ENCODE results near the gene NARS2. TPM values are rescaled to one million over a fixed set of nuclear protein-coding genes. Genes with fewer than 3 reads are reported as not detected.

Gene NARS2
- total and polyA plus RNA-seq, 10 of the 15 experiments (the other 5 are each of a cell fraction or from before 2014, with no cell fraction given) = 22.2 to 45.3 (median 36.3) TPM

GRCh38 chr11:78542007-78542406 lies 32.7 kb downstream of the NARS2 start:
- H2AFZ ChIP-seq (ENCODE audit: control insufficient read depth, low read depth, low read length) = no peak overlapping the region
- H3K27me3 ChIP-seq (replicated peaks in 1 of 2; ENCODE audit: control insufficient read depth in 2 of 2, insufficient read depth in 2 of 2, low read length in 1 of 2) = no peaks in the 10 kb centered on the region
- no peak overlapping the region for H3K9ac ChIP-seq (ENCODE audit: control insufficient read depth, insufficient read depth, low read length)
- ChIA-PET CTCF (no interaction called here), POLR2A (interaction anchor here (1.7 kb wide), 1 partner anchor 9 kb away, joined by 8 read pairs; no protein-coding TSS in a partner anchor), RAD21 (ENCODE audit: unreplicated experiment) (no interaction called here), SMC1A (ENCODE audit: uncharacterized antibody, unreplicated experiment) (interaction anchor here (1.4 kb wide), 1 partner anchor 36 kb away, joined by 8 read pairs; no protein-coding TSS in a partner anchor)
- intact Hi-C loops (cut with micrococcal nuclease; ENCODE audit: unreplicated experiment) = no loop called here
- DNase-seq (ENCODE audit: low read depth, low spot score) = no peak
- in situ Hi-C loops (cut with MboI) = no loop called here
- peaks cover 12% of the 10 kb centered on the region for H3K4me1 ChIP-seq (ENCODE audit: control insufficient read depth, insufficient read depth, low read length)
- ATAC-seq = peak; percentile 34; the same call in 1 of the 3 replicates
- peak; percentile 78; the same call in 1 of the 2 replicates for TF ChIP-seq MEF2A (IDR thresholded peaks at IDR 0.05; ENCODE audit: insufficient read depth, low read depth, low read length)
- no peak for TF ChIP-seq MYC (IDR thresholded peaks at IDR 0.05; ENCODE audit: insufficient read depth, insufficient read length, insufficient replicate concordance, low read length, severe bottlenecking)
- no peak for TF ChIP-seq REST (IDR thresholded peaks at IDR 0.05; ENCODE audit: low read depth, low read length)
- TF ChIP-seq NFIC (IDR thresholded peaks at IDR 0.05; ENCODE audit: low read depth, low read length) = 0 out of 2 replicates have a peak, but pooled peaks have one; percentile 22
- TF ChIP-seq, protein P1, sequence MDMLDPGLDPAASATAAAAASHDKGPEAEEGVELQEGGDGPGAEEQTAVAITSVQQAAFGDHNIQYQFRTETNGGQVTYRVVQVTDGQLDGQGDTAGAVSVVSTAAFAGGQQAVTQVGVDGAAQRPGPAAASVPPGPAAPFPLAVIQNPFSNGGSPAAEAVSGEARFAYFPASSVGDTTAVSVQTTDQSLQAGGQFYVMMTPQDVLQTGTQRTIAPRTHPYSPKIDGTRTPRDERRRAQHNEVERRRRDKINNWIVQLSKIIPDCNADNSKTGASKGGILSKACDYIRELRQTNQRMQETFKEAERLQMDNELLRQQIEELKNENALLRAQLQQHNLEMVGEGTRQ (IDR thresholded peaks at IDR 0.05; ENCODE audit: borderline replicate concordance, low read depth, low read length) = no peak
- 53% methylated on average over 2 of the region's 2 CpGs for WGBS (ENCODE audit: insufficient coverage, insufficient replicate concordance, low lambda C conversion rate, missing lambda C conversion rate)
- no TSS peak for BruUV-seq (replicated peaks)
- H4K20me1 ChIP-seq (ENCODE audit: control insufficient read depth, insufficient read depth) = no peaks in the 10 kb centered on the region
- peak overlapping the region; percentile 30; the same call in 1 of the 2 replicates for H3K4me2 ChIP-seq (ENCODE audit: control insufficient read depth, insufficient read depth)
- H3K9me3 ChIP-seq (replicated peaks; ENCODE audit: control insufficient read depth, insufficient read depth, low read length) = no peaks in the 10 kb centered on the region
- no peak overlapping the region for H3K4me3 ChIP-seq
- peaks cover 0 to 12% of the 10 kb centered on the region in 2 experiments; a peak in 1 of 4 replicates for H3K36me3 ChIP-seq (ENCODE audit: control insufficient read depth in 2 of 2, insufficient read depth in 2 of 2, low read length in 1 of 2)
- 0 out of 2 replicates have a peak overlapping the region, but pooled peaks have one; percentile 15 for H3K27ac ChIP-seq (ENCODE audit: control insufficient read depth, insufficient read depth)
- no peaks in the 10 kb centered on the region for H3K79me2 ChIP-seq (ENCODE audit: control insufficient read depth, insufficient read depth, low read length)
- no peak for FAIRE-seq
